ENCODE results near the gene SART1.
"Not testable (repeated sequence)": the region's sequence is repeated elsewhere in the genome, so short reads cannot be mapped to it uniquely, and the experiment has no call there.

SART1 gene

DNA sequence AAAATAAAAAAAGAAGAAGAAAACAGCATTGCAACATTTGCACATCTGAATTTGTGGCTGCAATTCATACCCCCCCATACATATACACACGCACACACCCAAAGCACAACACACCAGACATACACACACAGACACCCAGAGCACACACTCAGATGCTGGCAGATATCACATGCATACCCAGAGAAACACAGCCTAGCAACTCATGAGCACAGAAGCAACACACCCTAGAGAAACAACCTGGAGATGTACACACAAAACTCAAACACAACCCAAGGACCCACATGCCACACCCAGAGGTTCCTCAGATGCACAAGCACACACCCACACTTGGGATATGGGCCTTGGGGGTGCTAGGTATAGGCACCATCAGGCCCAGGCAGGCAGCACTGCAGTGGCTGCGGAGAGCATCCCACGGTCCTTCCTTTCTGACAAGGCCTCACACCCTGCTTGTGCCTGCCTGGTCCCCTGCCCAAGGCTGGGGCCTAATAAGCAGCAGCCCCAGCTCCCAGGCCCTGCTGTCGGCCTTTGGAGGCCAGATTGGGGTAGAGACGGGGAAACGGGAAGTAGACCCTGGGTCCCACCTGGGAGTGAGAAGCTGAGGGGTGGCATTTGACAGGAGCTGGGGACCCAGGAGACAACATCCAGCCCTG is 53.4 kb downstream of the SART1 start:
- no peak for DNase-seq (ENCODE audit: extremely low read depth in 1 of 2, low read depth in 1 of 2)

DNA sequence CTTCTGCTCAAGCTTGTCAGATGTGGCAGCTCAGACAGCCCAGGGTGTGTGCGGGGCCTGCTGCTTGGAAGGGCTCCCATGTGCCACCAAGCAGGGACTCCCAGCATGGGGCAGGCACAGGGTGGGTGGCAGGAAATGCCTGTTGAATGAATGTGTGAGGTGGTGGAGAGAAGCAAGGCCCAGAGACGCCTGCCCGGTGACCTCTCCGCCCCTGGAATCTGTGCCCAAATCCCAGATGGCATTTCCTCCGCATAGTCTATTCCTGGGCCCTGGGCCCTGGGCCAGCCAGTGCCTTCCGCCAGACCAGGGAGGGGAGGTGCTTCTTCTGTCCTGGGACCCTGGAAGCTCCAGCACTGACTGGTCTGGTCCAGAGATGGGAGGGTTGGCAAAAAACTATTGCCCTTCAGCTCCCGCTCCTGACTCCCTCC is 53.9 kb downstream of the SART1 start:
- DNase-seq (ENCODE audit: extremely low read depth in 1 of 2, low read depth in 1 of 2), result no peak

DNA sequence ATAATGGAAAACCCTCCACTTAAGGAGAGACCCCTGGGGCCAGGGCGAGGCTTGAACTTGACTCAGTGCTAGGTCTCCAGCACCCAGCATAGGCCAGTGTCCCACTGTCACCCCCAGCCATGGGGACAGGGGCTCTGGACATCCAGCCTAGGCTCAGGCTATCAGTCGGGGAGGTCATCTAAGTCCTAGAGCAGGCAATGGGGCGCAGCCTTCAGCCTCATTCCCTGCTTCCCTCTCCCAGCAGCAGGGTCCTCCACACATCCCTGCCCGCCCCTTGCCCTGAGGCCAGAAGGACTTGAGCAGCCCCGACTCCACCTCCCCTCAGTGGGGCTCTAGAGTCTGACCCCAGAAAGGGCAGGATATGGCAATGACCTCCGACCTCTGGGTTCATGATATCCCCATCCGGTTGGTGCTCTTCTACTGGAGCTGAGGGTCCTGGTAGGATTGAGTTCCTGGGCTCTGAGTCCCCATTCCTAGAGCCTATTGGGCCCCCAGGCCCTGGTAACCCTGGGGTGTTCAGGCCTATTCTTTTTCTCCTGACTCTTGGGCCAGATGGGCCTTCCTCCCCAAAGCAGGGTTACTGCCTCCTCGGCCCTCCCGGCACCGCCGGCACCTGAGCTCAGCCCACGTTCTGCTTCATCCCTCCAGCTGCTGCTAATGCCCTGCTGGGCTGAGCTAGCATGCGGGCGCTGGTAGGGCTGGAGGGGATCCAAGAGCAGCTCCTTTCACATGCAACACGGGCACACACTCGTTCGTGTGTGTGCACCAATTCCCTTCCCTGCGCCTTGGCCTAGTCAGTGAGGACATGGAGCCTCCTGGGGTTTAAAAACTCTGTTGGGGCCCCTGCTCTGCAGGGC is 54.6 kb downstream of the SART1 start:
- DNase-seq (ENCODE audit: extremely low read depth in 1 of 2, low read depth in 1 of 2), result no peak

DNA sequence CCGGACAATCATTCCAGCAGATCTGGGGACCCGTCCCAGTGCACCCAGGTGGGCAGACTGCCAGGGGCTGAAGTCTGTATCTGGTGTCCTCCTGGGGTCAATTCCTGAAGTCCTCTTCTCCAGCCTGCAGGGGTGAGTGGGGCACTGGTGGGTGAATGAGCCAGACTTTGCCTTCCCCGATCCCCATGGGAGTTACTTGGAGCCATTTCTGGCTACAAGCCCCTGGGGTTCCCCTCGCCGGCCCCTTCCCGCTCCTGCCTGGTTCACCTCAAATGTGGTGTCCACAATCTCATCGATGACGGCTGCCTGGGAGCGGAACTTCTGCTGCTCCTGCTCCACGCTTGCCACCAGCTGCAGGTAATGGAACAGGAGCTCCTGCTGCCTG is 55.3 kb downstream of the SART1 start:
- DNase-seq (ENCODE audit: extremely low read depth in 1 of 2, low read depth in 1 of 2), result no peak

DNA sequence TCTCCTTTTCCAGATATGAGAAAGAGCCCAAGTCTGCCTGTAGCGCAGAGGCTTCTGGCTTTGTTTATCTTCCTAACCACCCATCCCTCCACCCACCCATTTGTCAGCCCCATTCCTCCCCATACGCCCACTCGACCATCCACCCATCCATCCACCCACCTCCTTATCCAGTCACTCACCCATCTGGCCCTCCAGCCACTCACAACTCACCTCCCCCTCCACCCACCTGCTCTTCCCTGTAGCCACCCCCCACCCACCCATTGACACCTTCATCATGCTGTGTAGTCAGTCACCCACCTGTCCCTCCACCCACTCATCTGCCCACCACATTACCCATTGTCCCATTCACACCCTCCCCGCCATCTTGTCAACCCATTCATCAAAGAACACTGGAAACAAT is 55.8 kb downstream of the SART1 start:
- DNase-seq (ENCODE audit: extremely low read depth in 1 of 2, low read depth in 1 of 2), result no peak

DNA sequence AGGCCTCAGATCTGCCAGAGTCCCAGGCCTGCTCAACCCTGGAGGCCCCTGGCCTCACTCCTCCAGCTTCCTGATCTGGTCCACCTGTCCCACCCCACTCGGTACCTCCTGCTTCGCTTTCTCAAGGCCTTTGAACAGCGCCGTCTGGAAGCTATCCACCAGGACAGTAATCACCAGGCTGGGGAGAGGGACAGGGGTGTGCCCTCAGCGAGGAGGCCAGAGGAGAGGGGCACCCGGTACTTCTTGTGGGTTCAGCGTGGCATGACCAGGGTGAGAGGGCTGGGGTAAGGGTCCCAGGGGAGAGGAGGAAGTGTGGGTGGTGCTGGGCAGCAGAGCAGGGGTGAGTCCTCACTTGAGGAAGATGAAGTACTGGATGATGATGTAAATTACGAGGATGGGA is 58.7 kb downstream of the SART1 start:
- DNase-seq (ENCODE audit: extremely low read depth in 1 of 2, low read depth in 1 of 2), result no peak

DNA sequence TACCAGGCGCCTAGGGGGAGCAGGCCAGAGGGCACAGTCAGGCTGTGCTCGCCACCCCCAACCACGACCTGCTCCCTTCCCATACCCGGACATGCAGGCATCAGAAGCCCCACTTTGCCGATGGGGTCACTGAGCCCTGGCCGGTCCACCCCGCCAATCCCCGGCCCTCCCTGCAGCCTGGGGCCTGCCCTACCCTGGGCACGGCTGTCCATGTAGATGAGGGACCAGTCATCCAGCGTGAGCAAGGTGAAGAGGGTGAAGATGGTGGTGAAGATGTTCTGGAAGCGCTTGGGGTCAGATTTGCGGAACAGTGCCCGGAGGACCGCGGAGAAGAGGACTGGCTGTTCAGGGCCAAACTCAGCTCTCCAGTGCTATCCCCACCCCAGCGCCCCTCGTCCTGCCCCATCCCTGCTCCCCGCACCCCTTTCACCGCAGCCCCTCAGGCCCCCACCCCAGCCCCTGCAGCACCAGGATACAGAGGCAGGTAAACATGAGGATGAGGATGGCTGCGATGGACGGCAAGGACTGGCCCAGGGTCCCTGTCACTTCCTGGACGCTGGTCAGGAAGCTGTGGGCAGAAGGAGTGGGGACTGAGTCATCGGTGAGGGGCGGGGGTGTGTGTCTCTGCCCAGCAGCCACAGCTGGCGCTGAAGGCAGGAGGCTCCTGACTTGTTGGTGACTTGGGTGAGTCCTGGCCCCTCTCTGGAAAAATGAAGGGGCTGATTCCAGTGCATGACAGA is 59.3 kb downstream of the SART1 start:
- DNase-seq (ENCODE audit: extremely low read depth in 1 of 2, low read depth in 1 of 2), result no peak

DNA sequence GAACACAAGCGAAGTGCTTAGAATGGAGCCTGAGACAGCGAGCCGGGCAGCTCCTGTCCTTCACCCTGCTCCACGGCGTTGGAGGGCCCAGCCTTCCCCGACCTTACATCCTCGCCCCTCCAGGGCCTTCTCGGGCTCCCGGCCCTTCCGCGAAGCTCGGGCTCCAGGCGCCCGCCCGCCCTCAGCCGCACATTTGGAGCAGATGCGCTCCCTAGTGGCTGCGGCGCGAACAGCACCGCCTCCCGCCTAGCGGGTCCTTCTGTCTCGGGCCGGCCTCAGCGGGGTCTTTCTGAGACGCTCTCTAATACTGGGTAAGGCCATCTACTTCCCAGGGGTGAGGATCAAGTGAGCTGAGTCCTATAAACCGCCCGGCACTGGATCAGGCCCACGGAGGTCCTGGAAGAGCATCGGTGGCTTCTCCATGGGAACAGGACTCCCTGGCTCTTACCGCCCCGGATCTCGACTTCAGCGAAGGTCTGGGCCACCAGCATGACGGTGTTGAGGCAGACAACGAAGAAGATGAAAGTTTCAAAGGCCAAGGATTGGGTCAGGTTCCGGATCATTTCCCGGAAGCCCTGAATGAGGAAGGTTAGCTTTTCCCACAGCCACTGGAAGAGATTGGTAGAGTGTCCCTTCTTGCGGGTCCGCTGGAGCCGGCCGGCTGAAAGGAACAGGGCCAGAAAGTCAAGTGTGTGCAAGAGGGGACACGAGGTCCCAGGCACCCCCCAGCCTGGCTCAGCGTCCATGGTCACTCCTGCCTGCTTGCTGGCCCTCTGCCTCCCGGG is 61.1 kb downstream of the SART1 start:
- peak; percentile 34 to 70 for DNase-seq (ENCODE audit: extremely low read depth in 1 of 2, low read depth in 1 of 2)

DNA sequence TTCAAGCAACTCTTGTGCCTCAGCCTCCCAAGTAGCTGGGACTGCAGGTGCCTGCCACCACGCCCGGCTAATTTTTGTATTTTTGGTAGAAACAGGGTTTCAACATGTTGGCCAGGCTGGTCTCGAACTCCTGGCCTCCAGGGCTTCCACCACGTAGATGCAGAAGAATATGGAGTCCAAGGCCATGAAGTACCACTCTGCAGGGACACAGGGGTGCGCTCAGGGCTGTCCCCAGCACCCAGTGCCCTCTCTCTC is 61.6 kb downstream of the SART1 start:
- DNase-seq (ENCODE audit: extremely low read depth in 1 of 2, low read depth in 1 of 2), result not testable (repeated sequence)

DNA sequence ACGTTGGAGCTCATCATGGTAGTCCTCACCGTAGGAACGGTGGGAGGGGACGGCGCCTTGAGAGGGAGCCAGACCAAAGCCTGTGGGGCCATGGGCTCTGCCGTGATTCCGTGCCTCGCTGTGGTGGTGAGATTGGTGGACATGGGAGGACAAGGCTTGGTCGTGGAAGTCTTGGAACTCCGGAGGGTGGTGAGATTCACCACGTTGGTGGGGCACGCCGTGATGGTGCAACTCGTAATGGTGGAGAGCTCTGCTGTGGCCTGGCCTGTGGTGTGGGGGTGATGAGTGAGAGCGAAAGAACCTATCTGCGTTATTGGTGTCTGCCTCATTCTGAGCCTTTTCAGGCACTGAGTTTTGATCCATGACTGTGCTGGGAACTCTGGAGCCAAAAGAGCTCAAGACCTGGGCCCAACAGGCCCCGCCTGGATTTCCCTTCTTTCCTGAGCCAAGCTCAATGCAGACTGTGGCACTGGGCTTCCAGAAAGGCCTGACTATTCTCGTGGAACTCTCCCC is 64.5 kb downstream of the SART1 start, which contains the start of gene CATSPER1:
Gene CATSPER1 (minus strand): TSS at position 463 of the 513 bp plus-strand sequence. CDS start 100 bp downstream, at position 363.
- no peak for DNase-seq (ENCODE audit: extremely low read depth in 1 of 2, low read depth in 1 of 2)
